Small intestine (tissue), 7 donors: Measurements from ENCODE around the gene SUN2. TPM values are rescaled to one million over a fixed set of nuclear protein-coding genes. Genes with fewer than 3 reads are reported as not detected.

ENCODE experiments used
- DNase-seq, 2 donors: peaks; one replicate each; pipeline versions ENCODE4 v3.0.0 to v3.0.0-alpha.2; 2013
- FAIRE-seq: peaks from 2 replicates; lab custom pipeline; 2012; peaks lifted over from hg19 to GRCh38; lab: Jason Lieb, UNC
- H3K27ac ChIP-seq, 3 donors: one replicate each; pipeline ENCODE4 v1.5.1; 2013; ENCODE audit warnings: low read length in 2 of 3, mild to moderate bottlenecking in 2 of 3, control low read depth in 1 of 3, inconsistent platforms in 1 of 3, low read depth in 1 of 3, moderate library complexity in 1 of 3
- H3K27me3 ChIP-seq, 3 donors: one replicate each; pipeline ENCODE4 v1.6.1; 2013; ENCODE audit warnings: low read length in 3 of 3, inconsistent platforms in 1 of 3; ENCODE audit not compliant: control insufficient read depth in 3 of 3, insufficient read depth in 3 of 3
- H3K36me3 ChIP-seq, 3 donors: one replicate each; pipeline ENCODE4 v1.6.1; 2013; ENCODE audit warnings: low read length in 3 of 3, inconsistent platforms in 1 of 3, low read depth in 1 of 3, mild to moderate bottlenecking in 1 of 3, moderate library complexity in 1 of 3; ENCODE audit not compliant: control insufficient read depth in 3 of 3, insufficient read depth in 2 of 3
- H3K4me1 ChIP-seq, 3 donors: one replicate each; pipeline ENCODE4 v1.6.1; 2013; ENCODE audit warnings: low read length in 2 of 3, inconsistent platforms in 1 of 3, low read depth in 1 of 3, mild to moderate bottlenecking in 1 of 3, moderate library complexity in 1 of 3; ENCODE audit not compliant: control insufficient read depth in 3 of 3, insufficient read depth in 2 of 3
- H3K4me3 ChIP-seq, 3 donors: one replicate each; pipeline ENCODE4 v1.5.1; 2013; ENCODE audit warnings: low read length in 3 of 3, control low read depth in 1 of 3, inconsistent platforms in 1 of 3, low read depth in 1 of 3, mild to moderate bottlenecking in 1 of 3, moderate library complexity in 1 of 3
- H3K9me3 ChIP-seq, 2 donors: one replicate each; pipeline ENCODE4 v1.6.1; 2013; ENCODE audit warnings: low read depth in 1 of 2, low read length in 1 of 2; ENCODE audit not compliant: control insufficient read depth in 2 of 2, insufficient read depth in 1 of 2
- WGBS, 3 donors: extraction: QIAGEN DNeasy Blood & Tissue Kit; methylation state at CpG; one replicate each; pipeline ENCODE4 v1.1.7; 2013; 5-methylcytosine and 5-hydroxymethylcytosine counted together
- polyA plus RNA-seq, 4 donors: library from polyadenylated mRNA; stranded (reverse) in 3 of 4; unstranded in 1 of 4; fragments of 200-250 nt in 3 of 4; fragments of 120-200 nt in 1 of 4; gene quantifications; one replicate each; pipeline versions ENCODE4 v1.2.1 to v1.2.3, GENCODE V29; 2013
- donor health status: healthy with polysubstance abuse.
- donor health status: control.
- donor health status: control.
- donor health status: Bipolar disorder and iron deficiency.
- donor health status: healthy.

Gene SUN2
- polyA plus RNA-seq, 4 donors = 19.0 to 94.2 (median 43.4) TPM

GRCh38 chr22:38694940-38695339 is 60.9 kb downstream of the SUN2 start:
- 20 to 54% (median 52%) methylated on average over 3 of the region's 3 CpGs for WGBS, 3 donors
- Histone ChIP-seq H3K4me3 (no peak overlapping the region), H3K27ac (peak overlapping the region; percentile 91 to 99 (median 93)), H3K4me1 (peaks cover 11 to 72% (median 16%) of the 10 kb centered on the region in 3 donors), H3K27me3 (no peaks in the 10 kb centered on the region), H3K36me3 (peaks cover 0 to 33% (median 1%) of the 10 kb centered on the region in 3 donors), H3K9me3 (no peaks in the 10 kb centered on the region)
- DNase-seq = peak; percentile 82 to 91
- no peak for FAIRE-seq

- no peaks in the 10 kb centered on the region for H3K27me3 ChIP-seq
- peak; percentile 94 to 98 for DNase-seq
- peaks cover 11 to 80% (median 16%) of the 10 kb centered on the region in 3 donors for H3K4me1 ChIP-seq
- WGBS, 3 donors = 20 to 54% (median 45%) methylated on average over 2 of the region's 2 CpGs
- no peaks in the 10 kb centered on the region for H3K9me3 ChIP-seq
- FAIRE-seq = no peak
- no peak overlapping the region for H3K4me3 ChIP-seq
- peak overlapping the region; percentile 91 to 96 (median 93) for H3K27ac ChIP-seq
- H3K36me3 ChIP-seq = peaks cover 0 to 36% (median 1%) of the 10 kb centered on the region in 3 donors
Measured at GRCh38 chr22:38694049-38694448, 61.7 kb downstream of the SUN2 start.

- 8 to 49% (median 38%) methylated on average over 1 of the region's 1 CpG for WGBS, 3 donors
- Histone ChIP-seq H3K27me3 (no peaks in the 10 kb centered on the region), H3K36me3 (peaks cover 5 to 63% (median 14%) of the 10 kb centered on the region in 3 donors), H3K4me3 (no peak overlapping the region), H3K27ac (peak overlapping the region in 1 of 3 donors; percentile 76), H3K4me1 (peaks cover 3 to 53% (median 7%) of the 10 kb centered on the region in 3 donors), H3K9me3 (no peaks in the 10 kb centered on the region)
- FAIRE-seq (no peak), DNase-seq (peak; percentile 46 to 70)
Measured at GRCh38 chr22:38689651-38690050, 66.1 kb downstream of the SUN2 start.

DNA sequence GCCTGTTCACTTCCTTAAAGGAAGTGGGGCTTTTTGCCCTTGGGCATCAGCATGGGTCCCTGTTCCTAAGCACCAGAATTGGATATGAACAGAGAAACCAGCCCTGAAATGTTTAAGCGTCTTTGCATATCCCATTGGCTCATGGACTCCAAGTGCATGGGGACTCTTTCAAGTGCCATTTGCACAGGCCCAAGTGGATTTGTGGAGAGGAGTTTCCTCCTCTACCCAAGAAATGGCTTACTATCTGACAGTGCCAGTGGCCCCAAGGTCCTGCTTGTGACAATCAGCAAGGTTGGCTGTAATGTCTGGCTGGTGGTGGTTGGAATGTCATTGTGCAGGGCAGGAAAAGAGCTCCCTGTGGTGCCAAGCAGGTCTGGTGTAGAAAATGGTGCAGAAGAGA is 70.0 kb downstream of the SUN2 start:
- no peaks in the 10 kb centered on the region for H3K27me3 ChIP-seq
- peaks cover 9 to 66% (median 13%) of the 10 kb centered on the region in 3 donors for H3K36me3 ChIP-seq
- no peaks in the 10 kb centered on the region for H3K9me3 ChIP-seq
- WGBS, 3 donors = 92 to 100% (median 96%) methylated on average over 1 of the region's 1 CpG
- H3K4me3 ChIP-seq = no peak overlapping the region
- peaks cover 0 to 33% (median 5%) of the 10 kb centered on the region in 3 donors for H3K4me1 ChIP-seq
- H3K27ac ChIP-seq = no peak overlapping the region
- FAIRE-seq = no peak
- no peak for DNase-seq

- peaks cover 0 to 25% (median 5%) of the 10 kb centered on the region in 3 donors for H3K4me1 ChIP-seq
- H3K27ac ChIP-seq = no peak overlapping the region
- FAIRE-seq (no peak), DNase-seq (no peak)
- no peaks in the 10 kb centered on the region for H3K9me3 ChIP-seq
- no peak overlapping the region for H3K4me3 ChIP-seq
- H3K36me3 ChIP-seq = peaks cover 9 to 61% (median 13%) of the 10 kb centered on the region in 3 donors
- no peaks in the 10 kb centered on the region for H3K27me3 ChIP-seq
- 86 to 93% (median 93%) methylated on average over 9 of the region's 9 CpGs for WGBS, 3 donors
Measured at GRCh38 chr22:38684895-38685294, 70.9 kb downstream of the SUN2 start.

Other genes starting within 250 kb of the SUN2 start
- 100 to 1,000 TPM in 3 of 4 donors, 10 to 100 TPM in 1; 72.4 to 477 (median 104) TPM for gene DDX17, start 249.7 kb downstream of the SUN2 start, polyA plus RNA-seq
- 1 to 10 TPM in 1 of 4 donors, under 1 TPM in 1, not detected in 2; 0.70 to 2.1 TPM for gene DMC1, start 185.8 kb downstream of the SUN2 start, polyA plus RNA-seq
- gene FAM227A, start 99.6 kb downstream of the SUN2 start, polyA plus RNA-seq = under 1 TPM in 2 of 4 donors, not detected in 2; 0.36 to 0.71 TPM
- 10 to 100 TPM; 17.3 to 39.4 (median 31.9) TPM for gene CBY1, start 99.4 kb downstream of the SUN2 start, polyA plus RNA-seq
- 10 to 100 TPM; 42.5 to 82.5 (median 52.0) TPM for gene TOMM22, start 74.0 kb downstream of the SUN2 start, polyA plus RNA-seq
- 10 to 100 TPM; 34.6 to 90.5 (median 56.4) TPM for gene JOSD1, start 55.1 kb downstream of the SUN2 start, polyA plus RNA-seq
- gene GTPBP1, start 50.1 kb downstream of the SUN2 start, polyA plus RNA-seq = 10 to 100 TPM; 13.0 to 60.5 (median 24.0) TPM
- 10 to 100 TPM in 2 of 4 donors, 1 to 10 TPM in 2; 9.2 to 17.4 (median 12.8) TPM for gene DNAL4, start 38.1 kb upstream of the SUN2 start, polyA plus RNA-seq
- gene NPTXR, start 88.0 kb upstream of the SUN2 start, polyA plus RNA-seq = 1 to 10 TPM in 2 of 4 donors, under 1 TPM in 2; 0.22 to 5.3 (median 2.2) TPM
- gene CBX6, start 116.2 kb upstream of the SUN2 start, polyA plus RNA-seq = 10 to 100 TPM in 2 of 4 donors, 1 to 10 TPM in 2; 1.1 to 16.0 (median 9.5) TPM
- under 1 TPM in 3 of 4 donors, not detected in 1; 0.13 to 0.81 (median 0.37) TPM for gene APOBEC3A, start 201.6 kb upstream of the SUN2 start, polyA plus RNA-seq
- gene APOBEC3B, start 226.3 kb upstream of the SUN2 start, polyA plus RNA-seq = 1 to 10 TPM; 3.5 to 5.8 (median 4.6) TPM